GM18858 (cell line): ENCODE measurements around the gene CD38.
"Not testable (repeated sequence)": the region's sequence is repeated elsewhere in the genome, so short reads cannot be mapped to it uniquely, and the experiment has no call there.

Source experiments
- ATAC-seq: cut with Tn5 transposase; IDR thresholded peaks from one replicate; pipeline ENCODE4 v1.9.1; 2021; ENCODE audit not compliant: unreplicated experiment

CD38 gene

DNA sequence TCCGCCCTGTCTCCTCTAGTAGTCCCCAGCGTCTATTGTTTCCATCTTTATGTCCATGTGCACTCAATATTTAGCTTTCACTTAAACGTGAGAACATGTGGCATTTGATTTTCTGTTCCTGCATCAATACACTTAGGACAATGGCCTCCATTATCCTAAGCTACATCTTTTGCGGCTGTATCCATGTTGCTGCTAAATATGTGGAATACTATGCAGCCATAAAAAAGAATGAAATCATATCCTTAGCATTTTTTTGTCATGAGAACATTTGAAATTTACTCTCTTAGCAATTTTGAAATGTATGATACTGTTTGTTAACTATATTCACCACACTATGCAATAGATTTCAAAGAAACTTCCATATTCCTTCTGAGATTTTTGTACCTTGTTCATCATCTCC is 19.8 kb upstream of the CD38 start:
- ATAC-seq: no peak

DNA sequence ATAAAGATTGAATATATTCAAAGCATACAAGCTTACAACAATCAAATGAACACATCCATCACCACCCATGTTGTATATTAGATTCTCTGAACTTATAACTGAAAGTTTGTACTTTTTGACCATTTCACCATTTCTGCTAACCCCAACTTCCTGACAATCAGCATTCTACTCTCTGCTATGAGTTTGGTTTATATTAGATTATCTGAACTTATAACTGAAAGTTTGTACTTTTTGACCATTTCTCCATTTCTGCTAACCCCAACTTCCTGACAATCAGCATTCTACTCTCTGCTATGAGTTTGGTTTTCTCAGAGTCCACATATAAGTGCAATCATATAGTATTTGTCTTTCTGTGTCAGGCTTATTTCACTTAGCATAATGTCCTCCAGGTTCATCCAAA is 15.7 kb upstream of the CD38 start:
- not testable (repeated sequence) for ATAC-seq

DNA sequence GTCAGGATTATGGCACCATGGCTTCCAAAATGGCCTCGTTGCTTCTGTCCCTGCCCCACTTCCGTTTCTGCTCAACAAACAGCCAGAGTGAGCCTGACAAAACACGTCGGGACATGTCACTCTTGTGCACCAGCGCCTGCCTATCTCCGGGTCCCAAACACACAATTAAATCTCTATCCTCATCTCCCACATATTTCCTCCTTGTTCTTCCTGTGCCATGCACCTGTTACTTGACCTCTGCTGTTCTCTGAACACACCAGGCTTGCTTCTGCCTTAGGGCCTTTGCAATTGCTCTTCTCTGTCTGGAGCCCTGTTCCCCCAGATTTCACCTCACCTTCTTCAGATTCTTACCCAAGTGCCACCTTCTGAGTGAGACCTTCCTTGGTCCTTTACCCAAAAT is 12.7 kb upstream of the CD38 start:
- no peak for ATAC-seq

GRCh38 chr4:15765910-15766697 is 12.0 kb upstream of the CD38 start:
- ATAC-seq: peak; percentile 56

GRCh38 chr4:15766821-15767220 is 11.3 kb upstream of the CD38 start:
- ATAC-seq: no peak

DNA sequence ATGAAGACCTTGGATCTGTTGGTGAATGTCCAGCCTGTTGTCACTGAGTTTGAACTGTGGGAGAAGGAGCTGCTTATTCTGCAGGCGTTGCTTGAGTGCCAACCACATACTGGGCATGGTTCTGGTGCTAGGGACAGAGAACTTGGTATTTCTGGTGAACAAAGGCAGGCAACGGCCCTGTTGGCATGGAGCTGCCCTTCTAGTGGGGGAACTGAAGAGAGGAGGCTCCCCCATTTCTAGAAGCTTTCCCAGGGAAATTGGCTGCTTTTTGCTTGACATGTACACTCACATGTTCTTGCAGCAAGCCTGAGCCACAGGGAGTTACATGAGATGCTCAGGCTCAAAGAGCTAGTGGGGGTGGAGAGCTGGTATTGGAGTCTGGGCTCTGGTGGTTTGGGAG is 8.9 kb upstream of the CD38 start:
- ATAC-seq: no peak

GRCh38 chr4:15771216-15772058 is 6.7 kb upstream of the CD38 start:
- ATAC-seq: peak; percentile 93

GRCh38 chr4:15774020-15774420 is 4.1 kb upstream of the CD38 start:
- no peak for ATAC-seq

DNA sequence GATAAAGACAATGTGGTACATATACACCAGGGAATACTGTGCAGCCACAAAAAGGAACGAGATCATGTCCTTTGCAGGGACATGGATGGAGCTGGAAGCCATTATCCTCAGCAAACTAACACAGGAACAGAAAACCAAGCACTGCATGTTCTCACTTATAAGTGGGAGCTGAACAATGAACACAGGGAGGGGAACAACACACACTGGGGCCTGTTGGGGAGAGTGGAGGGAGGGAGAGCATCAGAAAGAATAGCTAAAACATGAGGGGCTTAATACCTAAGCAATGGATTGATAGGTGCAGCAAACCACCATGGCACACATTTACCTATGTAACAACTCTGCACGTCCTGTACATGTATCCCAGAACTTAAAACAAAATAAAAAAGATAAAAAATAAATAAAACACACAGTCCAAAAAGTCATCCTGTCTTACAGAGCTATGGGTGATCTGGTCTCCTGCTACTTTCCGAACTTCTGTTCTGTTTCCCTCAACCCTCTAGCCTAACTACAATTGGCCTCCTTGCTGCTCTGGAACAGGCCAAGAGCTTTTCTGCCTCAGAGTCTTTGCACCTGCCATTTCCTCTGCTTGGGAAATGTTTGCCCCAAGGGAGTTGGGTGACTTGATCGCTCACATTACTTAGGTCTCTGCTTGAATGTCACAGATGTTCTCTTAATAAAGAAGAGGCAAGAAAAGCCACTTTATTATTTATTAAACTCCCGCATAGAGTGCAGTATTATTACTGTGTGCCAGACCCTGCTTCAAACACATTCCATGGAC is 1.1 kb upstream of the CD38 start:
- ATAC-seq: no peak

DNA sequence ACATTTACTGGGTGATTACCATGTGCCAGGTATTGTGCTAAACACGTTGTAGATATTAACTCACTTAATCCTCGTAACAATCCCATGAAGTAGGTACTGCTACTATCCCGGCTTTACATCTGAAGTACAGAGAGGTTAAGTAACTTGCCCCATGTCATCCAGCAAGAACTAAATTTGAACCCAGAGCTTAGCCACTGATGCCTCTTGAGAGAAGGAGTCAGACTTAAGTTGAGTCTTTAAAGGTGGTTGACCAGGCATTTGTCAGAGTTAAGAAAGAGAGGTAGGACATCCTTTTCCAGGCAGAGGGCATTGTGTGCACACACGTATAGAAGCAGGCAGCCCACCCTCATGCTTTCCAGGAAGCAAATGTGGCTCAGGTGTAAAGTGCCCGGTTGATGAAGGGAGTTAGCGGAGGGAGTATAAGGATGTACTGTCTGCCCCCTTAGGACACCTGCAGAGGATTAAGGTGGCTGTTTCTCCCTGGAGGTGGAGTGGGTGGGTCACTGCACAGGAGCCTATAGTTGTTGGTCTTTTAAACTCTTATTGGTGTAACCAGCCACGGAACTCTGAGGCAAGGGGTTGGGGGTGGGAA is 335 bp upstream of the CD38 start:
- ATAC-seq: no peak

DNA sequence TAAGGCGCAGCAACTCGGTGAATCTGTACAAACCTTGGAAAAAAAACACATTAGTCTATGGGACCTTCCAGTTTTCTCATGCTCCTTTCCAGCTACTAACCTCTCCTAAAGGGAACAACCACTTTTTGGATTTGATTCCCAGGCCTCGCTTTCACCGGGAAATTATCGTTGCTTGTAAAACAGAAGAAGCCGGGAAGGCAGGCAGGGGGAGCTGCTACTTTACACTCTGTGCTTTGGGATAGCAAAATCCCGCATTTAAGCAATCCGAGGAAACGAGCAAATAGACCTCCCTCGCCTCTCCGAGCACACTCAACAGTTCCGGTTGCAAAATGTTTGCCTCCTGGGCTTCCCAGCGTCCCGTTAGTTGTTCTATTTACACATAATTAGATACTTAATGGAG is 1.2 kb downstream of the CD38 start:
- ATAC-seq: no peak

GRCh38 chr4:15779809-15780208 is 1.7 kb downstream of the CD38 start:
- no peak for ATAC-seq

DNA sequence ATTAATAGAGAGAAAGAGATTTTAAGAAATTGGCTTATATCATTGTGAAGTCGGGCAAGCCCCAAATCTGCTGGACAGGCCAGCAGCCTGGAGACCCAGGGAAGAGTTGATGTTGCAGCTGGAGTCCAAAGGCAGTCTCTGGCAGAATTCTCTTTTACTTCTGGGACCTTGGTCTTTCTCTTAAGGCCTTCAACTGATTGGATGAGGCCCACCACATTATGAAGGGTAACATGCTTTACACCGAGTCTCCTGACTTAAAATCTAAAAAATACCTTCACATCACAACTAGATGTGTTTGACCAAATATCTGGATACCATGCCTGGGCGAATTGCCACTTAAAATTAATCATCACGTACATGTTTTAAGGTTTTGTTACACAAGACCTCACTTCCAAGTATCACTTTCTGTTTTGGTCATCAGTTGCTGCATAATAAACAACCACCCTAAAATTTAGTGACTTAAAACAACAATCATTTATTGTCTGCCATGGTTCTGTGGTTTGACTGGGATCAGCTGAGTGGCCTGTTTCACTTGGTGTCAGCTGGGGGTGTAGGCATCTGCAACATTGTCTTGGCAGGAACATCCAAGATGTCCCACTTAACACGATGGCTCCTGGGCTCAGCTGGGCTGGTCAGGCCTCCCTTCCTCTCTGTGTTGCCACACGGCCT is 3.4 kb downstream of the CD38 start:
- ATAC-seq: peak; percentile 31

- no peak for ATAC-seq
These were observed 5.5 kb downstream of the CD38 start for GRCh38 chr4:15783676-15784075.

DNA sequence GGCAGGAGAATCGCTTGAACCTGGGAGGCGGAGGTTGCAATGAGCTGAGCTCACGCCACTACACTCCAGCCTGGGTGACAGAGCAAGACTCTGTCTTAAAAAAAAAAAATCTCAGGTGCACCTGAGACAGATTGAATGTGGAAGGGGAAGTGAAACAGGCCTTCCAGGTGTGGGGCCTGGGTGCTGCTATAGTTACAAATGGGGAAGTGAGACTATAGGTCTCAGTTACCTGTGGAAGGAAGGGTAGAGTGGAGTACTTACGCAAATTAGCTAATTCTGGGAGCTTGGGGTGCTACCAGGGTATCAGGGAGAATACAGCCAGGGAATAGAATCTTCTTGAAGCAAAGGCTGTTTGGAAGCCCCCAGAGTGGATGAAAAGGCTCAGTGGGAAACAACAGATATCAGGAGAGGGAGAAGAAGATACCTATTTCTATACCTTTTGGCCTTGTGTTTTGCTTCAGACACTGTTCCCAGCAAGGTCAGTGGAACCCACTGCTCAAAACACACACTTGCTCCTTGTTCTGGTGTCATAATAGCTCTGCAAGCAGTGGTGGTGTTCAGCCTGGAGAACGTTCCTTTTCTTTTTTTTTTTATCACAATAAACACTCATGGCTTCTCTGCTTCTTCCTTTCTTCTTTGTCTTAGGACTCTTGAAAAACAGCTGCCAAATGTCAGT is 7.0 kb downstream of the CD38 start:
- ATAC-seq: peak; percentile 87

GRCh38 chr4:15786743-15787142 is 8.6 kb downstream of the CD38 start:
- ATAC-seq: no peak

GRCh38 chr4:15792974-15793373 is 14.8 kb downstream of the CD38 start:
- no peak for ATAC-seq

DNA sequence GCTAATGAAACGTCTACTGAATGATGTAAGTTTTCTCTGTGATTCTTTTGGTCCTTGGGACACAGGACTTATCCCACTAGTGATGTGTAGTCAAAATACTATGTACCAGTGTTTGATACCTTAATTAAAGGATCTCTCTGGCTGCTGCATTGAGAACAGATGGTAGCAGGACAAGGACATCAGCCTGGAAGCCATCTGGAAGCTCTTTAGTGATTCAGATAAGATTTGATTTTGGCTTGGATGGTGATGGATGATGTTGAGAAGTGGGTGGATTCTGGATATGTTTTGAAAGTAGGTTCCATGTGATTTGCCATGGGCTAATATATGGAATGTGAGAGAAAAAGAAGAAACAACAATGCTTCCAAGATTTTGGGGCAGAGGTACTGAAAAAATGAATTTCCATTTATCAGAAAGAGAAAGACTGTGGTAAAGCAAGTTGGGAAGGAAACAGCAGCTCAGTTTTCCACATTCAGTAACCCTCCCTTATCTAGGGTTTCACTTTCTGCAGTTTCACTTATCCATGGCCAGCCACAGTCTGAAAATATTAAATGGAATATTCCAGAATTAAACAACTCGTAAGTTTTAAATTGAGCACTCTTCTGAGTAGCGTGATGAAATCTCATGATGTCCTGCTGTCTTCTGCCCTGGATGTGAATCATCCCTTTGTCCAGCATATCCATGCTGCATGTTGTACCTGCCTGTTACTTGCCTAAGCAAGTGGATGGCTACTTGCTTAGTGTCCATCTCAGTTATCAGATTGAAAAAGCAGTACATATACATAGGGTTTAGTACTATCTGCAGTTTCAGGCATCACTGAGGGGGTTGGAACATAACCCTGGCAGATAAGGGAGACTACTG is 15.6 kb downstream of the CD38 start:
- ATAC-seq: no peak

- ATAC-seq: no peak
These were observed 16.3 kb downstream of the CD38 start for GRCh38 chr4:15794426-15794825.
